Cardiac fibroblast (primary cell): ENCODE results near the gene TSR1.
A peak's percentile ranks its signal among the peaks of the same experiment; 100 is the strongest.

Experiments
- DNase-seq, 2 donors: peaks; one replicate each; pipeline versions ENCODE4 v3.0.0 to v3.0.0-alpha.2; 2010; ENCODE audit warnings: low read depth in 2 of 2
- H3K4me3 ChIP-seq, 2 donors: replicated peaks in 1 of 2; 1 replicate in 1 of 2; 2 replicates in 1 of 2; pipeline ENCODE4 v1.5.1; 2011; ENCODE audit warnings: low read depth in 2 of 2, low read length in 2 of 2, mild to moderate bottlenecking in 2 of 2, moderate library complexity in 1 of 2
- TF ChIP-seq, protein P1 (sequence below): IDR thresholded peaks from one replicate; pipeline ENCODE4 v1.5.1; 2011; ENCODE audit warnings: low read depth, mild to moderate bottlenecking, low read length, inconsistent platforms

Gene TSR1

DNA sequence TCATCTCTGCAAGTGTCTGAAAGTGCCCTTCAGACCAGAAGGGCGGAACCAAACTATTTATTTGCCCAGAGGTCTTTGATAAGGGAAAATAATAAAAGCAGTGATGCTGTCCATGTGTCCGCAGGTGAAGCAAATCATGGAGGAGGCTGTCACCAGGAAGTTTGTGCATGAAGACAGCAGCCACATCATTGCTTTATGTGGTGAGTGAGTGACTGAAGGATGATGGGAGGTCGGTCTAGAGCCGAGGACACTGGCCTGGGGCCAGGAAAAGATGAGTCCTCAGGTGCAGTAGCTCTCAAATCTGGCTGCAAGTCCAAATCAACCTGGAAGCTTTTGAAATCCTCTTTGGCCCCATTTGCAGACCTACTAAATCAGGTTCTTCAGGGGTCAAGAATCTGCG is 7.2 kb upstream of the TSR1 start:
- TF ChIP-seq, protein P1, sequence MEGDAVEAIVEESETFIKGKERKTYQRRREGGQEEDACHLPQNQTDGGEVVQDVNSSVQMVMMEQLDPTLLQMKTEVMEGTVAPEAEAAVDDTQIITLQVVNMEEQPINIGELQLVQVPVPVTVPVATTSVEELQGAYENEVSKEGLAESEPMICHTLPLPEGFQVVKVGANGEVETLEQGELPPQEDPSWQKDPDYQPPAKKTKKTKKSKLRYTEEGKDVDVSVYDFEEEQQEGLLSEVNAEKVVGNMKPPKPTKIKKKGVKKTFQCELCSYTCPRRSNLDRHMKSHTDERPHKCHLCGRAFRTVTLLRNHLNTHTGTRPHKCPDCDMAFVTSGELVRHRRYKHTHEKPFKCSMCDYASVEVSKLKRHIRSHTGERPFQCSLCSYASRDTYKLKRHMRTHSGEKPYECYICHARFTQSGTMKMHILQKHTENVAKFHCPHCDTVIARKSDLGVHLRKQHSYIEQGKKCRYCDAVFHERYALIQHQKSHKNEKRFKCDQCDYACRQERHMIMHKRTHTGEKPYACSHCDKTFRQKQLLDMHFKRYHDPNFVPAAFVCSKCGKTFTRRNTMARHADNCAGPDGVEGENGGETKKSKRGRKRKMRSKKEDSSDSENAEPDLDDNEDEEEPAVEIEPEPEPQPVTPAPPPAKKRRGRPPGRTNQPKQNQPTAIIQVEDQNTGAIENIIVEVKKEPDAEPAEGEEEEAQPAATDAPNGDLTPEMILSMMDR: no peak
- no peak for DNase-seq
- H3K4me3 ChIP-seq: no peak overlapping the region

- no peak for DNase-seq
- TF ChIP-seq, protein P1: no peak
- peak overlapping the region; percentile 83 to 89 for H3K4me3 ChIP-seq
These were observed 2.0 kb upstream of the TSR1 start for GRCh38 chr17:2338315-2338657.

- TF ChIP-seq, protein P1: no peak
- DNase-seq: peak; percentile 34 to 66
- peak overlapping the region; percentile 83 to 89 for H3K4me3 ChIP-seq
These were observed 1.5 kb upstream of the TSR1 start for GRCh38 chr17:2337544-2338314.

- peak within 1 kb of the TSS; percentile 83 to 89 for H3K4me3 ChIP-seq
- DNase-seq: peak; percentile 31 to 69
- TF ChIP-seq, protein P1: no peak
These were observed 741 bp upstream of the TSR1 start, which contains the start of gene SGSM2 for GRCh38 chr17:2336852-2337543. Gene SGSM2 (plus strand): TSS chr17:2337501. CDS start chr17:2337689, 188 bp downstream.

DNA sequence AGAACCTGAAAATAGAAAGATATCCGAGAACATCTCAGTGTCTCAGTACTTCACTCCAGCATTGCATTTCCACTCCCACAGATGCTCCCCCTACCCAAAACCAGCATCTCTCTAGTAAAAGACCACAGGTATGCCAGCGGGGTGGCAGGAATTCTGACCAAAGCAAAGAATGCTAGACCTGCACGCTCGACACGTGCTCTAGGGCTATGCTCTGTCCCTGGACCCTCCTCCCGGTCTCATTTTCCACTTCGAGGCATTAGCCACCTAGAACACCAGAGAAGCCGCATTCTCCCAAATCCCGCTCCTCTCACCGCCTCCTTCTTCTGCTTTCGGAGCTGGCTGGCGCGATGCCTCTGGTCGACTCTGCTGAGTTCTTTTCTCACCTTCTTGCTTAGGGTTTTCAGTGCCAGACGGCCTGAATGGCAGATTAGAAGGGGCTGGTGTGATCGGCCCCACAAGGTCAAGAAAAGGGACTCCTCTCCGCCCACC is 487 bp downstream of the TSR1 start:
- TF ChIP-seq, protein P1: no peak
- peak overlapping the region; percentile 83 to 89 for H3K4me3 ChIP-seq
- no peak for DNase-seq

- DNase-seq: no peak
- TF ChIP-seq, protein P1: no peak
- H3K4me3 ChIP-seq: no peak overlapping the region
These were observed 5.0 kb downstream of the TSR1 start for GRCh38 chr17:2331303-2331702.
